Transverse colon (tissue), 4 donors: ENCODE results near the gene KIF1A.

Source experiments
- CTCF ChIP-seq, 5 experiments: fragments of 200-600 bp in 3 of 5; fragments of 450-650 bp in 2 of 5; sonication (generic) in 3 of 5; IDR thresholded peaks; 1 replicate in 2 of 5; 2 replicates in 3 of 5; pipeline ENCODE4 v1.5.1; 2016 to 2017; ENCODE audit warnings: antibody characterized with exemption in 5 of 5, inconsistent platforms in 3 of 5, mild to moderate bottlenecking in 2 of 5, moderate library complexity in 1 of 5
- EP300 ChIP-seq: sonication (generic); formaldehyde crosslinking; IDR thresholded peaks from one replicate; pipeline ENCODE4 v1.6.1; 2017; ENCODE audit warnings: antibody characterized with exemption, low read depth
- POLR2A ChIP-seq: fragments of 450-650 bp; IDR thresholded peaks from one replicate; pipeline ENCODE4 v1.6.1; 2016; ENCODE audit warnings: antibody characterized with exemption, mild to moderate bottlenecking, moderate library complexity
- POLR2AphosphoS5 ChIP-seq, 3 donors: sonication (generic); formaldehyde crosslinking; IDR thresholded peaks; one replicate each; pipeline ENCODE4 v1.6.1; 2016; ENCODE audit warnings: antibody characterized with exemption in 3 of 3

- TF ChIP-seq CTCF (IDR thresholded peaks at IDR 0.05) (no peak), POLR2AphosphoS5 (IDR thresholded peaks at IDR 0.05) (no peak), POLR2A (no peak), EP300 (no peak)
These were observed 1.4 kb upstream of the KIF1A start for GRCh38 chr2:240821429-240821778.
